Spinal cord (tissue), 10 donors: ENCODE data around the gene WNK4. TPM values are rescaled to one million over a fixed set of nuclear protein-coding genes. Genes with fewer than 3 reads are reported as not detected.
"Not testable (repeated sequence)": the region's sequence is repeated elsewhere in the genome, so short reads cannot be mapped to it uniquely, and the experiment has no call there.

Source experiments
- DNase-seq, 6 donors: peaks; one replicate each; pipeline versions ENCODE4 v3.0.0 to v3.0.0-alpha.2; 2013 to 2015; ENCODE audit warnings: low spot score in 6 of 6, low read depth in 4 of 6
- H3K27ac ChIP-seq: one replicate; pipeline ENCODE4 v1.5.1; 2013; ENCODE audit warnings: low read depth, low read length, control low read depth
- H3K27me3 ChIP-seq: one replicate; pipeline ENCODE4 v1.6.1; 2013; ENCODE audit warnings: low read length; ENCODE audit not compliant: control insufficient read depth, insufficient read depth
- H3K36me3 ChIP-seq: one replicate; pipeline ENCODE4 v1.6.1; 2013; ENCODE audit warnings: low read length; ENCODE audit not compliant: control insufficient read depth, insufficient read depth
- H3K4me1 ChIP-seq: one replicate; pipeline ENCODE4 v1.6.1; 2013; ENCODE audit warnings: low read length; ENCODE audit not compliant: control insufficient read depth, insufficient read depth
- H3K4me3 ChIP-seq: one replicate; pipeline ENCODE4 v1.5.1; 2013; ENCODE audit warnings: low read depth, low read length, control low read depth
- H3K9me3 ChIP-seq: one replicate; pipeline ENCODE4 v1.6.1; 2013; ENCODE audit warnings: low read length; ENCODE audit not compliant: control insufficient read depth, insufficient read depth
- WGBS: methylation state at CpG from one replicate; pipeline ENCODE4 v1.1.5; 2013; ENCODE audit warnings: missing lambda C conversion rate; ENCODE audit not compliant: insufficient coverage; 5-methylcytosine and 5-hydroxymethylcytosine counted together
- long read RNA-seq, 4 donors: transcript quantifications; one replicate each; lab custom pipeline, GENCODE V29; 2026
- polyA plus RNA-seq, 2 donors: library from polyadenylated mRNA; unstranded; fragments of 120-200 nt; gene quantifications; one replicate each; pipeline ENCODE4 v1.2.1, GENCODE V29; 2013; ENCODE audit not compliant: insufficient read length in 2 of 2
- total RNA-seq, 2 donors: library from RNA; depleted of rRNA in 1 of 2; stranded (reverse); fragments of 120-200 nt in 1 of 2; fragments of >200 nt in 1 of 2; gene quantifications; one replicate each; pipeline versions ENCODE4 v1.2.3 to v1.2.4, GENCODE V29; 2013 to 2014
- donor health status: healthy.

Gene WNK4
- total RNA-seq (10 to 100 TPM in 1 of 2 donors, 1 to 10 TPM in 1; 3.5 to 11.2 TPM), polyA plus RNA-seq (10 to 100 TPM in 1 of 2 donors, 1 to 10 TPM in 1; 1.9 to 14.1 TPM)
- long read RNA-seq, donor 1: 0 reads
- long read RNA-seq, donor 2: 0 reads
- long read RNA-seq, donor 3, partial matches to known transcripts: 0 of 1 reads
- long read RNA-seq, donor 3, other reads (novel, unspliced or antisense): 0 of 1 reads
- long read RNA-seq, donor 4: 0 reads

DNA sequence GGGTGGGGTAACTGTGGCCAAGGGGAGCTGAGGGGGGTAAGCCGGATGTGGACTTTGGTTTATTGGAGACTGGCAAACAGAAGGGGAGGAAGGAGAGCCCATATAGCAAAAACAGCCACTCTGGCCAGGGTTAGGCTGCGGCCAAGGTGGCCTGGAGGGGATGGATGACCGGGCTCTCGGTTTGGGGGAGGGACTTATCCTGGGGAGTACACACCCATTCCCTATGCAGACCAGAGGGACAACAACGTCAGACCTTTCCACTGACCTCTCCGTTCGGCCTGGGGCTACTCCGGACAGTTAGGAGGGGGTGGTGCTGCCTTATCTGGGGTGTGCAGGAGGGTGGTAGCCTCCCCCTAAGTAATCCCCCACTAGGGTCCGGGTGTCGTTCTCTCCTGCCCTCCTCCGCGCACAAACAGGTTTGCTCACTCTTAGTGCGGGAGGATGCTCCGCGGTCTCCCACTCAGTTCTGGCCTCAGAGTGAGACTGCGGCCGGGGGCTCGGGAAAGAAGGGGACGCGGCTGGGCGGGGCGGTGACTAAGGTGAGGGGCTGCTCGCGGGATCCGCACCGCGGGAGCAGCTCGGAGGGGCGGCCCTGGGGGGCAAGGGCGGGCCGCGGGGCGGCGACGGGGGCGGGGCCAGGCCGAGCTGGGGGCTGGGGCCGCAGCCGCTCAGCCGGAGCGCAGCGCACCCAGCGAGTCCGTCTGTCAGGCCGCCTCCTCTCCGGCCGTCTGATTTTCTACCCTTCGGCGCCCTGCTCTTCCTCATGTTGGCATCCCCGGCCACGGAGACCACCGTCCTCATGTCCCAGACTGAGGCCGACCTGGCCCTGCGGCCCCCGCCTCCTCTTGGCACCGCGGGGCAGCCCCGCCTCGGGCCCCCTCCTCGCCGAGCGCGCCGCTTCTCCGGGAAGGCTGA lies at the start of gene WNK4:
TSS of gene WNK4 (plus strand) at position 675 of the 915 bp plus-strand sequence. CDS start at position 764, 89 bp downstream.
- peak in 1 of 6 donors; percentile 35 for DNase-seq
- Histone ChIP-seq H3K27me3 (peaks cover 54% of the 10 kb centered on the region), H3K4me3 (peak within 1 kb of the TSS; percentile 48), H3K9me3 (no peaks in the 10 kb centered on the region), H3K4me1 (peaks cover 44% of the 10 kb centered on the region), H3K36me3 (peaks cover 35% of the 10 kb centered on the region), H3K27ac (no peak within 1 kb of the TSS)
- 2% methylated on average over 57 of the region's 65 CpGs for WGBS

- no peak overlapping the region for H3K4me3 ChIP-seq
- WGBS: no CpG with 5 or more reads among the region's 1 CpG
- DNase-seq: no peak
- no peaks in the 10 kb centered on the region for H3K9me3 ChIP-seq
- H3K27me3 ChIP-seq: peaks cover under 1% of the 10 kb centered on the region
- H3K36me3 ChIP-seq: peaks cover 3% of the 10 kb centered on the region
- peaks cover 16% of the 10 kb centered on the region for H3K4me1 ChIP-seq
- H3K27ac ChIP-seq: no peak overlapping the region
Observed at GRCh38 chr17:42740699-42741098, 39.7 kb upstream of the WNK4 start.

GRCh38 chr17:42742916-42743315 lies 37.5 kb upstream of the WNK4 start:
- H3K27ac ChIP-seq, DNase-seq, H3K27me3 ChIP-seq, H3K4me3 ChIP-seq, H3K36me3 ChIP-seq, H3K9me3 ChIP-seq: not testable (repeated sequence)
- H3K4me1 ChIP-seq: peaks cover 16% of the 10 kb centered on the region
- 94% methylated on average over 3 of the region's 11 CpGs for WGBS

- Histone ChIP-seq H3K36me3 (no peaks in the 10 kb centered on the region), H3K9me3 (no peaks in the 10 kb centered on the region), H3K4me3 (peak overlapping the region; percentile 74), H3K27ac (peak overlapping the region; percentile 79), H3K4me1 (peaks cover 16% of the 10 kb centered on the region), H3K27me3 (peaks cover 2% of the 10 kb centered on the region)
- 47% methylated on average over 5 of the region's 10 CpGs for WGBS
- DNase-seq: peak in 1 of 6 donors; percentile 37
Observed at GRCh38 chr17:42743595-42744282, 36.7 kb upstream of the WNK4 start.

- peak overlapping the region; percentile 79 for H3K27ac ChIP-seq
- WGBS: under 1% methylated on average over 26 of the region's 32 CpGs
- no peaks in the 10 kb centered on the region for H3K36me3 ChIP-seq
- H3K4me1 ChIP-seq: peaks cover 16% of the 10 kb centered on the region
- no peaks in the 10 kb centered on the region for H3K9me3 ChIP-seq
- peaks cover 2% of the 10 kb centered on the region for H3K27me3 ChIP-seq
- H3K4me3 ChIP-seq: peak overlapping the region; percentile 74
- DNase-seq: peak in 1 of 6 donors; percentile 55
Observed at GRCh38 chr17:42744283-42744805, 36.1 kb upstream of the WNK4 start.

- Histone ChIP-seq H3K4me3 (peak within 1 kb of the TSS; percentile 74), H3K27me3 (peaks cover 2% of the 10 kb centered on the region), H3K27ac (peak within 1 kb of the TSS; percentile 79), H3K4me1 (peaks cover 17% of the 10 kb centered on the region), H3K36me3 (no peaks in the 10 kb centered on the region), H3K9me3 (no peaks in the 10 kb centered on the region)
- DNase-seq: peak in 5 of 6 donors; percentile 80 to 98 (median 85)
- 5% methylated on average over 49 of the region's 50 CpGs for WGBS
Observed at GRCh38 chr17:42744806-42745617, 35.4 kb upstream of the WNK4 start, which contains the start of gene EZH1. Gene EZH1, minus strand, starts transcription at chr17:42745040. Its CDS starts 16,099 bp downstream, at chr17:42728941.

DNA sequence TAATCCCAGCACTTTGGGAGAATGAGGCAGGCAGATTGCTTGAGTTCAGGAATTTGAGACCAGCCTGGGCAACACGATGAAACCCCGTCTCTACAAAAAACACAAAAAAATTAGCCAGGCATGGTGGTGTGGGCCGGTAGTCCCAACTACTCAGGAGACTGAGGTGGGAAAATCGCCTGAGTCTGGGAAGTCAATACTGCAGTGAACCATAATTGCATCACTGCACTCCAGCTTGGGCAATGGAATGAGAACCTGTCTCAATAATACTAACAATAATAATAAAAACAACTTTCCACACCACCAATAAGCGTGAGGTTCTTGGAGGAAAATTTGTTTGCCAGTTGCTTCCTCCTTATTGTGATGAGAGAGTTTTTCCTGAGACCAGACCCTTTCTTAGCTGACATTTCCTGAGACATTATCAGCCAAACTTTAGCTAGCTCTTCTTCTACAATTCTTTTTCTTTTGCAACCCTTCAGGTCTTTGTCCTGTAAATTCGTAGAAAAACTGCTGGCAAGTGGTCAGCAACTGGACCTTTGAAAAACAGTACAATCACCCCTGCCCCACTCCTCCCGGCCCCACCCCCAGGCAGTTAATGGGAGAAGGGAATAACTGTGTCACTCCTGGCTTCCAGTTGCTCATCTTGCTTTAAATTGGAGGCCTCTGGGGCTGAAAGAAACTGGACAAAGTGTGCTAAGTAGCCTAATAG lies 32.1 kb upstream of the WNK4 start:
- H3K4me1 ChIP-seq: peaks cover 17% of the 10 kb centered on the region
- H3K9me3 ChIP-seq: no peaks in the 10 kb centered on the region
- H3K27me3 ChIP-seq: peaks cover 2% of the 10 kb centered on the region
- no peak overlapping the region for H3K4me3 ChIP-seq
- WGBS: 56% methylated on average over 5 of the region's 7 CpGs
- H3K27ac ChIP-seq: peak overlapping the region; percentile 74
- H3K36me3 ChIP-seq: no peaks in the 10 kb centered on the region
- DNase-seq: peak in 1 of 6 donors; percentile 24

- peaks cover 11% of the 10 kb centered on the region for H3K4me1 ChIP-seq
- no peak overlapping the region for H3K4me3 ChIP-seq
- peak in 1 of 6 donors; percentile 57 for DNase-seq
- H3K27me3 ChIP-seq: peaks cover 2% of the 10 kb centered on the region
- peak overlapping the region; percentile 74 for H3K27ac ChIP-seq
- H3K36me3 ChIP-seq: no peaks in the 10 kb centered on the region
- 68% methylated on average over 8 of the region's 11 CpGs for WGBS
- no peaks in the 10 kb centered on the region for H3K9me3 ChIP-seq
Observed at GRCh38 chr17:42748908-42749798, 31.3 kb upstream of the WNK4 start.
